GM18520 (cell line): ENCODE measurements around the gene DCANP1.

Experiments used
- ATAC-seq: cut with Tn5 transposase; IDR thresholded peaks from one replicate; pipeline ENCODE4 v1.9.1; 2021; ENCODE audit not compliant: unreplicated experiment

Gene DCANP1

DNA sequence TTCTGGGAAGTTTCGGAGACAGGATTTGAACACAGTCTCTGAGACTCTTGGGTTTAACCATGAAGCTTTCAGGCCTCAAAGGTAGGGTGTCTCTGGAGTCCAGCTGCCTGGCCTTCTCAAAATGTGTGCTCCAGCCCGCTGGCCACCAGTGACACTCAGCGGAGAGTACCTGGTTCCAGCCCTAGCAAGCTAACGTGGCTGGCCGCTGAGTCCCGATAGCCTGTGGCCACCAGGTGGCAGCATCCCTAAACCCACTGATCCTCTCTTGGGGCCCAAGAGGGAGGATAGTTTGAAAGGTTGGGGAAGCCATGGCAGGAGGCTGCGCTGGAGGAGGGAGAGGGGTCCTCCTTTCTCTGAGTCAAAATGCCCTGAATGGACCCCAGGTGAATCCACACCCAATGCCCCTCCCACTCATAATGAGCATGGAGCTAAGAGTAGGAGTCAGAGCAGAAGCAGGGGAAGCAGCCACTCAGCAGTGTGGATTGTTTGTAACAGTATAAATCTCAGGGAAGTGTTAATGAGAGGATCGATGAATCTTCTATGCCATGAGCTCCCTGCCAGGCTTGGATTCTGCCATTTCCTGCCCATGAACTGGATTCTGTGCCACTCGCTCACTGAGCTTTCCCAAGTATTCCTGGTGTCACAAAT is 10.4 kb upstream of the DCANP1 start:
- peak; percentile 50 for ATAC-seq

DNA sequence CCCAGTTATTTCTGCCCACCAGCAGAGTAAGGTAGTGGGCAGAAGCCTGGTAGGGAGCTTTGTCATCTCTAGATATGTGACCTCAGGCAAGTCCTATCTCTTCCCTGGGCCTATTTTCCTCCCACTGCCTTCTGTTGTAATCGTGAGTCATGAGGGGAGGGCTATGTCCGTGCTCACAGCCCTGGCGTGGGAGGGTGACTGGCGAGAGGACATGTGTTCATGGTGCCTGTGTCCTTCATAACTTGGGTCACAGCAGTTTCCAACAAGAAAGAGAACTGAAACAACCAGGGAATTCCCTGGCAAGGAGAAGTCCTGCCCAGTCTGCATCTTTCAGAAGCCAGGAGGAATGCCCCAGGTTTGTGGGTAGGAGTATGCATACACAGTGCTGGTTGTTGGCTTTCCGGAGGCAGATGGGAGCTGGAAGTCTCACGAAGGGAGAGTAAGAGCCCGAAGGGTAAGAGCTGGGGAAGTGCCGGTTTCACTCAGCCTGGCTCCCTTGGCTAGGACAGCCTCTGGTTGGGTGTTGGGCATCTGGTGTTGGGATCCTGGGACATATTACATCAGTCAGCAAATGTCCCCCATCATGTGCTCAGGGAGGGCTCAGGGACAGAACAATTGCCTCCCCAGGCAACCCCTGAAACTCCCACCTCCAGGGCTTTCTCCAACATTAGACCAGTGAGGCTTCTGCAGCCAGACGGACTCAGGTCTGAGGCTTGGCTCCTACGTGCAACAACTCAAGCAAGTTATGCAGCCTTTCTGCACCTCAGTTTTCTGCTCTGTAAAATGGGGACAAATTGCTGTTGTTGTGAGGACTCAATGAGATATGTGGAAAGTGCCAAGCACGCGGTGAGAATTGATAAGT is 9.3 kb upstream of the DCANP1 start:
- peak; percentile 46 for ATAC-seq

DNA sequence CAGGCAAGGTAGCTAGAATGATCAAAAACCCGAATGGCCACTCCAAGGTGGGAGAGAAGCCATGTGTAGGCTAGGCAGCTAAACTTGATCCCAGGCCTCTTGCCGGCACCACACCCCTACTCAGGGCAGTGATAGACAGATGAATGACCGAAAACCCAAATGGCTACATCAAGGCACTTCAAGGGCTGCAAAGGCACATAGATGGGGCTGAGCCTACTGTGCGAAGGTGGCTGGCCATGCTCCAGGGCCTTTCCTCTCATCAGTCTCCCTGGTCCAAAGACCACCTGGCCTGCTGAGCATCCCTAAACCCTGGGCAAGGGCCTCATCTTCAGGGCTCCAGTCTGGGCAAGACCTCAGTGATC is 8.7 kb upstream of the DCANP1 start:
- ATAC-seq = no peak

DNA sequence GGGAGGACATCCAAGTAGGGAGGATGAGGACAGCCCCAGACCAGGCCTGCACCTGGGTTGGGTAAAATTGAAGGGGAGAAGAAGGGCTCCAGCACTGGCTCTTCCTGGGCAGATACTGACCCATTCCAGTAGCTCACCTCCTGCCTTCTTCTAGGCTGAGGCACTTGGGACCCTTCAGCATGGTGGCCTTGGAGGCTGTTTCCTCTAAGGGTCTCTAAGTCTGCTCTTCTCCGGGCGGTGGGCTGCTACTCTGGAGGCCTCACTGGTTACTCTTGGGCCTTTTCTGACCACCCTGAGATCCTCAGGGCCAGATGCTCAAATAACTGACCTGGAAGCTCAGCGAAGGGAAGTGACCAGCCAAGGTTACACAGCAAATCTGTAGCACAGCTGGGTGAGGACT is 7.8 kb upstream of the DCANP1 start:
- no peak for ATAC-seq

DNA sequence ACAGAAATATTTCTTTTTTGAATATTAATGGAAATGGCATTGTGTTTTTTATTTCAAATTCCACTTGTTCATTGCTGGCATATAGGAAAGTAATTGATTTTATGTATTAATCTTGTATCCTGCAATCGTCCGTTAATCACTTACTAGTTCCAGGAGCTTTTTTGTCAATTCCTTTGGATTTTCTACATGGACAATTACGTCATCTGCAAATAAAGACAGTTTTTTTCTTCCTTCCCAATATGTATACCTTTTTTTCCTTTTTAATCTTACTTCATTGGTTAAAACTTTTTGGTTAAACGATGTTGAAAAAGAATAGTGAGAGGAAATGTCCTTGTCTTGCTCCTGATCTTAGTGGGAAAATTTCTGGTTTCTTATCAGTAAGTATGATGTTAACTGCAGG is 6.5 kb upstream of the DCANP1 start:
- no peak for ATAC-seq

DNA sequence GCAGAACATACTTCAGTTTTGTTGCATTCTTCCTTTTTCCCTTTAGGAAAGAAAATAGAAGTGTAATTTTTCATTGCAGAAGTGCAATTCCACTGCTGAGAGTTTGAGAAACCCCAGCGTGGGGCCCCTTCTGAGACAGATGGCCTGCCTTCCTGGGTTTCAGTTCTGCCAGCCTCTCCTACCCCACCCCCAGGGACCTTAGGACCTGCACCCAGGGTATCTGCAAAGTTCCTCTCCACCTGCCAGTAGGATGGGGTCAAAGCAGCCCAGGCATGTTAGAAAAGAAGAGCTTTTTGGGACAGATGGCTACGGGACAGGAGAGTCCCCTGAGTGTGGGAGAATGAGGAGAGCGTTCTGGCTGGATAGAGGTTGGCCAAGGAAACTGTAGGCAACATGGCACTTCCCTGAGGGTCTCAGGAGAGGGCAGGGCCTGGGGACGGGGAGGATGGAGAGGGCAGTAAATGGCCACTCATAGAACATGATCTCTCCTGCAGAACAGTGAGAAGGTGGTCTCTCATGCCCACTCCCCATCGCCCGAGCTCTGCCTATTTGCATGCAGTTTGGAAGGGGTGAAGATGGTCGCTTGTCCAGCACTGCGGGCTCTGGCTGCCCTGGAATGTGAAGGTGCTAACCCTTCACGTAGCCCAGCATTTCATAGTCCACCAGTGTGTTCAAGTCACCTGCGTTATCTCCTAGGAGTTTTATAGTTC is 5.3 kb upstream of the DCANP1 start, which contains the start of gene TIFAB:
Gene TIFAB, minus strand, starts transcription at position 31 of the 710 bp plus-strand sequence. CDS start 2,412 bp downstream, outside the sequence.
- no peak for ATAC-seq

DNA sequence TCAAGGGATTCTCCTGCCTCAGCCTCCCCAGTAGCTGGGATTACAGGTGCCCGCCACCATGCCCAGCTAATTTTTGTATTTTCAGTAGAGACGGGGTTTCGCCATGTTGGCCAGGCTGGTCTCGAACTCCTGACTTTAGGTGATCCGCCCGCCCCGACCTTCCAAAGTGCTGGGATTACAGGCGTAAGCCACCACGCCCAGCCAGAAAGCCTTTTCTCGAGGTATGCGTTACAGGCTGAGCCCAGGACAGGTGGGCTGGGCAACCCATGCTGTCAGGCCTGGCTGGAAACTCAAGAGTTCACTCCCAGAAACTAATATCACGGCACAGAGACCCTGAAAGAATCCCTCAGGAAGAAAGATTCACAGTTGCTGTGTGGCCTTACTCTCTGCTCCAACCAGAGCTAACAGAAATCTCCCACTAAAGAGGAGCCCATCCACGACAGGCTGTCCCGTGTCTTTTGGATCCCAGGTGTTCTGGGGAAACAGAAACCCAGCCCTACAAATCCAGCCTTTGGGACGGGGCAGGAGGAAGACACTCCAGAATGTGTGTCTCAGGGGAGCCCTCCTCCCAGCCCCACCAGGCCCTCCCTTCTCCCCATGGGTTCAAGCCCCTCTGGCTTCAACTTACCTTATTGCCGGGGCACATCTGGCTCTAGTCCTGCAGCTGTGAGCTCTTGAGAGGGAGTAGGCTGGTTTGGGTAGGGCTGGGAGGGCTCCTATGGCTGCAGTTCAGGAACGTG is 4.6 kb upstream of the DCANP1 start:
- ATAC-seq = no peak

DNA sequence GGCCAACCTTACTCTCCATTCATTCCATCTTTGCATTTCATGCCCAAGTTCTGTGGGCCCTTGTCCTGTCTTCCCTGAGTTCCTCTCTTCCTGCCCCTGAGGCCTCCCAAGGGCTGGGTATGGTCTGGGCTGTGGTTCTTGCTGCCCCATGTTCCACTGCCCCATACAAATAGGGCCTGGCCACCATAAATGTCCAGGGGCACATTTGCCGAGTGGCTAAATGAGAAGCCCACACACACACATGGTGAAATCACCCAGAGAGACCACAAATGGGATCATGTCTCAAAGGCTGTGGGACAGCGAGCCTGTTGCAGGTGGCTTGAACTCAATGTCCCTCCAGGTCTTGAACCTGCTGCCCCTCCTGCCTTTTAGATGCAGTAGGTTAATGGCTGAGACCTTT is 3.8 kb upstream of the DCANP1 start:
- no peak for ATAC-seq

DNA sequence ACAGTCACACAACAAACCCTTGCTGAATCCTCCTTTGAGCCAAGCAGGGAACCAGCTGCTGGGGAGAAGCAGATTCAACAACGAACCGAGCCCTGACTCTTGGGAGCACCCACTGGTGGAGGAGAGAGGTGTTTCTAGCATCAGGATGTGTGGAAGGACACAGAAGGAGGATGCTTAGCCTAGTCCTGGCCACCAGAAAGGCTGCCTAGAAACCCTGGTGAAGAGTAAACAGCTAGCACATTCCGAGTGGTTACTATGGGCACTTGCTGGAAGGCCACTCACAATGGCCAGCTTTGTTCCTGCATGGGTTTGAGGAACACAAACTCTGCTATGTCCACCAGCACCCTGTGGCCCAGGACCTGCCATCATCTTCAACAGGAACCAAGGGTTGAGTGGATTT is 3.2 kb upstream of the DCANP1 start:
- no peak for ATAC-seq

DNA sequence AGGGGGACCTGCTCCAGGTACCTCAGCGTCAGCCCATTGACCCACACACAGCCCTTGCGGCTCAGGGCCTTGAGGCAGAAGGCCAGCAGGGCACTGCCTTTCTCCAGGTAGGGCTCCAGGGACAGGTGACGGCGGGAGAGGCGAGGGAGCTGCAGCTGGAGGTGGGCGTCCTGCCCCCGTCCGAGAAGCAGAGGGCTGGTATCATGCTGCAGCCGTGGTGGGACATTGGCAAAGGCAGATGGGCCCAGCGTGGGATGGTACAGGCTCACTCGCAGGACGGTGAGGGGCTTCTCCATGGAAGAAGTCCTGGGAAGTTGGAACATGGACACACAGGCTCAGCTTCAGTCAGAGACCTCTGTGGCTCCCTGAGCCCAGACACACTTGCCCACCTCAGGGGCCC is 2.5 kb upstream of the DCANP1 start:
- ATAC-seq = no peak

DNA sequence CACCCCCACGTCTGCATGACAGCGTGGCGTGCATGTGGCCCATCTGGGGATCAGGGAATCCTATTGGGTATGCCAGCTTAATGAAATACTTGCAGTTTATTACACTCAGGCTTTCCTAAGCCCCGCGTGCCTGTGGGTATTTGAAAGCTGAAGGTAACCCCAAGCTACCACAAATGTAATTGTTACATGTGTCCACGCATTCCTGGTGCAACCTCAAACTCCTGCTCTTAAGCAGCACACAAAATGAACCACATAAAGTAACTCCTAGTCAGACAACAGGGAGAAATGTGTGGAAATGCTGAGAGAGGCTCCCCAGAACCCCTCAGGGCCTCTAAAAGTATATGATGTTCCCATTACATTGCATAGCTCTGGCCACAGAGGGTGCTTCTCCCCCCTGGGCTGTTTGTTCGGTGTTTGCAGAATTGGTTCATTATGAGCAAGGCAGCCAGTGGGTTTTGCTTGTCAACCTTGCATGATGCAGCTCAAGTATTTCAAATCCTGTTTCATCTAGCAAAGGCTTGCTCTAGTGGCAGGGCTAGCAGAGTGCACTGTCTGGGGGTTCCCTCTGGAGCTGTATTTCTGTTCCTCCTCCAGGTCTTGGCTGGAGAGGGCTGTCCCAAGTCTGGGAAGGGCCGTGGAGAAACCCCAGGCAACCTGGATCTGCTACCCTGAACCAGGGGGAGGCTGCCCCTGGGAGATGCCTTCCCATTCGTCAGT is 1.8 kb upstream of the DCANP1 start:
- ATAC-seq = no peak

DNA sequence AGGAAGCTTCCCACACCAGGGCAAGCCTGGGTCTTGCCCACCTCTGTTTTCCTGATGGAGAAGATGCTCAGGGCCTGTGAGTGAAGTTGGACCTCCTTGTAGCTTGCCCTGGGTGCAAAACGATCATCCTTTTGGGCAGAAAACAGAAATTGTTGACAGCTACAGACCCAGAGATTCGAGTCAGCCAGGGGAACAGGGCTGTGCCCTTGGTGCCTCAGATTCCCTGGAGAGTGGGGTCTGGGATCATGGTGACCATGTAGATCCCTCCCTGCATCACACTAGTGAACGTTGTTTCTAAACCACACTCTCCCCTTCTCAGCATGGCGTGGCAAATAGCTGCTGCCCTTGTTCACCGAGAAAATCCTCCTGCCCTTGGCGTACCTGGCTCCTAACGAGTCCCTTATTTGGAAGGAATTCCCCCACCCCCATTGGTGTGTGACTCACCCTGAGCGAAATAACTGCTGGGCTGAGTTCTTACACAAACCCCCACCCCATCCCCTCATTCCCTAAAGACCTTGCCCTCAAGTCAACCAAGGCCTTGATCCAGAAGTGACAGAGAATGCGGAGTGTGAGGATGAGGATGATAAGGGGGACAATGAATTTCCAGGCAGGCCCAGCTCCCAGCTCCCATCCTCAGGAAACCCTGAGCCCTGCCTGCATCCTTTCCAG is 1.1 kb upstream of the DCANP1 start:
- ATAC-seq = no peak

DNA sequence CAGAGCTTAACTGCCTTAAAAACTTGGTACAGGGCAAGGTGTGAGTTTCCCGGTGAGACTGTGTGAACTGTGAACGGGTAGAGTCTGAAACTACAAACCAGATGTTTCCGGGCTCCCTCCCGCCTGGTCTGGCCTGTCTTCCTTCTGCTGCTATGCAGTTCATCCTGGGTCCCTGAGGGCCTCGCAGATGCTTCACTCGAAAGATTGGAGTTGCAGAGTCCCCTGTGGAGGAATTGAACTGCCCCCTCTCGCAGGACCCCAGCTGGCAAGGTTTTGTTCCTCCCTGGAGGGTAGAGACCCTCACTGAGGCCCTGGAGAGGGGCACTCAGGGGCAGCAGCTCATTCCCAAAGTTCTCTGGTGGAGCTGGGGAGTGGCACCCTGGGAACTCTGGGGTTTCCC is 533 bp downstream of the DCANP1 start:
- ATAC-seq = no peak

DNA sequence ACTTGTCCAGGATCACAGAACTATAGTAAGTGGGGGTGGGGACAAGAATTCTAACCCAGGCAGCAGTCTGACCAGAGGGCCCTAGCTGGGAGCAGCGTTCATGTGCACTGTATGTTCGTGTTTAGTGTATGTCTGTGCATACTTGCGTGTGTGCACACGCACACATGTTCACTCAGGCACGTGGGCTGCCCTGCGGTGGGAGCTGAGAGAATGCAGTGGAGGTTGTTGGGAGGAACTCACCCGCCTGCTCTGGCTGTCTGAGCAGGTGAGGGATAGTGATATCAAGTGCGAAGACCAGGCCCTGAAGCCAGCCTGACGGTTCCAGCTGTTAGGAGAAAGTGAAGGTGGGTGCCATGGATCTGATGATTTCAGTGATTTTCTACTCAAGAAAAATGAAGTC is 942 bp downstream of the DCANP1 start:
- no peak for ATAC-seq

DNA sequence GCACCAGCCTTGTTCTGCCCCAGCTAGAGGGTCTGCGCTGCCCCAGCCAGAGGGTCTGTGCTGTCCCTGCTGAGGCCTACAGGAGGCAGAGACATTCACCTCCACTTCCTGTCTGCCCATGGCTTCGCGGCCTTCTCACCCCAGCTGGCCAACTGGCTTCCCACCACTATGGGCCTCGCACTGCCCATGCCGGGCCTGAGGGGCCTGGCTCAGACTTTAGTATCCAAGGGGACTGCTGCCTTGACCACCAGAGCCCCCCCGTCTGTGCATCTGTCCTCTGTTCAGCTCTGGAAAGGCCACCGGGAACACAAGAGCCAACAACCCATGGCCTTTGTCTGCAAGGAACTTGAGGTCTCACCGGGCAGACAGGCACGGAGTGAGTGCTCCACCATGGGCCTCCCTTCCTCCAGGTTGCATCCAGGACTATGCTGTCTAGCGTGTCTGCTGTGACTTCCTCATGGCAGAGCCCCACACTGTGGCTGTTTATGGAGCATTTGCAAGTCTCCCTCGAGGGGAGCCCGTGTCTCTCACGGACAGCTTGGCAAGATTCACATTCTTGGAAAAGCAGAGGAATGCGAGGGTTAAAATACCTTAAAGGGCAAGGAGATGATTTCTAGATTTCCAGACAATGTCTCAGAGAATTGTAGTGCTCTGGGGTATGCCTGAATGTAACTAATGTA is 1.7 kb downstream of the DCANP1 start:
- ATAC-seq = no peak

DNA sequence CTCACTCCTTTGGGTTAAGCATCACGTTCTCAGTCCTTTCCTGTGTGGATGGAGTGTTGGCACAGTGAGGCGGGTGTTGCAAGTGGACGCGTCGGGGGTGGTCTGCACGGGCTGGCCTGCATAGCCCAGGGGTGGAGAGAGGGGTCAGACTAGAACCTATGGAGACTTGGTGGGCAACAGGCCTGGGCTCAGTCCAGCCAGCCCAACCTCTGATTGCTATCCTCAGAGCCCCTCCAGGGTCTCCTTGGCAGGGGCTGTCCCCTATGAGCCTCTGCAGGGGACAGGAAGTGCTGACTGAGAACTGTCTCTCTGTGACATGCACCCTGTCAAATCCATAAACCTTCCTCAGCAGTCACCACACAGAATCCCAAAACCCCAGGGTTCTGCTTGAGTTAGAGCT is 2.3 kb downstream of the DCANP1 start:
- ATAC-seq = no peak

DNA sequence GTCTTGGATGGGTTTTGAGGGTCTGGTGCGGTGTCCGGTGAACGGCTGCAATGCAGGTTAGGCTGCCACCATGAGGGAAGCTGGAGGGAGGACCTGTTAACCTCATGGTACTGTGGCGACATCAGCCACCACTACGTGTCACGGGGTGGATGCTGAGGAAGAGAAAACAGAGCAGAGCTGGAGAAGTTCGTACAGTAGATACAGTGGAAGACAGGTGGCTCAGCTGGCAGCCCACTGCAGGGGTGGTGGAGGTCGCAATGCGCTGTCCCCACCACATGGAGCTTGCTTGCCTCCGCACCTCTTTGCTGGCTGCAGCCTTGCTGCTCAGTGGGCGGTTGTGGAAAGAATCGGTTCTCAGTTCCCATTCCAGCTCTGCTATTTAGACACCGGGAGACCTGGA is 2.8 kb downstream of the DCANP1 start:
- no peak for ATAC-seq

DNA sequence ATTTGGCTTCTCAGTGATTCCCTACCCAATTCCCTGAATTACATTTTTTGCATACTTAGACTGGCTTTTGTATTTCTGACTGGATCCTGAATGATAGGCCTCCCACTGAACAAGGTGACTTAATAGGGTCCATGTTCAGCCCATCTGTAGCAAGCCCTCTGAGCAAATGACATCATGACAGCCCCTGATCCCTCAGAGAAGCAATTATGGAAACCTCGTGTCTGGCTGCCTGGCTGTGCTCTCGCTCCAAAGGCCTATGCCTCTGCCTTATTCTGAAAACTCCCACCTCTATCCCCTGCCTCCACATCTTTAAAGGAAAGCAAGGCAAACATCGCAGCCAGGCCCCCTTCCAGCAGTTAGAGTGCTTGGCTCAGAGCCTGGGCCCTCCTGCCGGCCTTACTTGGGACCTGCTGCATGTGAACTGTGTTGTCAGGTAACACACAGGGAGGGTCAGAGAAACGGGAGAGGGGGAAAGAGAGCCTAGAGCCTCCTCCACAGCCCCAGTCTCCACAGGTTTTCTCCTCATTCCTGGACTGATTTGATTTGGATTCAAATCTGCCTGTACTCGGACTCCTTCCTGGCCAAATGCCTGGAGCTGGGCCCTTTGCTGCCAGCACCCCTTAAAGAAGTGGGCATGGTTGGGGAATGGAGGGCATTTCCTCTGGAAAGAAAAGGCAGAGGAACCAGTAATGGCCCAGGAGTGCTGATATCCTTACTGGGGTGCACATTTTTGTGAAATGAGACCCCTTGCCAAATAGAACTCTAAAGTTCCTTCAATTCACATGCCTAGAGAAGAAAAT is 3.8 kb downstream of the DCANP1 start:
- ATAC-seq = no peak
